K562 (cell line): ENCODE results near the gene COL25A1. TPM values are rescaled to one million over a fixed set of nuclear protein-coding genes. Genes with fewer than 3 reads are reported as not detected.

Experiments used
- ATAC-seq: fragments of 200-7000 bp; cut with Tn5 transposase; 3 replicates; pipeline ENCODE4 v1.9.1; 2020; ENCODE audit warnings: moderate library complexity
- BruUV-seq: library from RNA; stranded (reverse); fragments of 400-500 nt; replicated peaks from 2 replicates; lab custom pipeline; 2021; lab: Mats Ljungman, UMichigan
- CTCF ChIA-PET: fragments of 300-600 bp; formaldehyde crosslinking; extraction: SDS; loops from one replicate; lab custom pipeline; 2021; ENCODE audit warnings: low intra/inter-chr PET ratio; lab: Yijun Ruan, JAX
- POLR2A ChIA-PET: fragments of 300-600, 350-650 bp; sonication (Branson Sonifier 250); formaldehyde crosslinking; extraction: SDS; loops from one replicate; lab custom pipeline; 2021; ENCODE audit warnings: antibody characterized with exemption, inconsistent platforms; lab: Yijun Ruan, JAX
- DNase-seq, 4 experiments: peaks; one replicate each; pipeline versions ENCODE4 v3.0.0 to v3.0.0-alpha.2; 2011 to 2018; ENCODE audit warnings: low spot score in 3 of 4, mixed read lengths in 3 of 4; ENCODE audit errors: extremely low read depth in 1 of 4
- FAIRE-seq: peaks from 2 replicates; lab custom pipeline; 2011; peaks lifted over from hg19 to GRCh38; lab: Jason Lieb, UNC
- H2AFZ ChIP-seq: 2 replicates; pipeline ENCODE4 v1.6.0; 2011; ENCODE audit warnings: low read depth, low read length, control low read depth, inconsistent platforms
- H3K27ac ChIP-seq: fragments of 200-600 bp; 3 replicates; pipeline ENCODE4 v1.8.0; 2011; ENCODE audit warnings: low read depth, mild to moderate bottlenecking, control low read depth, inconsistent platforms, low read length, moderate library complexity, mixed read lengths; ENCODE audit errors: extremely low read depth
- H3K27me3 ChIP-seq, 2 experiments: fragments of 300-600 bp in 1 of 2; 2 replicates in 1 of 2; 3 replicates in 1 of 2; pipeline versions ENCODE4 v1.6.0 to v1.8.0; 2011; ENCODE audit warnings: inconsistent platforms in 2 of 2, low read length in 2 of 2, mild to moderate bottlenecking in 1 of 2, mixed read lengths in 1 of 2, moderate library complexity in 1 of 2; ENCODE audit not compliant: control insufficient read depth in 2 of 2, insufficient read depth in 2 of 2
- H3K36me3 ChIP-seq: fragments of 300-600 bp; 3 replicates; pipeline ENCODE4 v1.8.0; 2011; ENCODE audit warnings: mild to moderate bottlenecking, low read length, inconsistent platforms; ENCODE audit not compliant: control insufficient read depth, insufficient read depth
- H3K4me1 ChIP-seq, 2 experiments: fragments of 200-600 bp in 1 of 2; replicated peaks in 1 of 2; 2 replicates in 1 of 2; 3 replicates in 1 of 2; pipeline versions ENCODE4 v1.5.1 to v1.8.0; 2011; ENCODE audit warnings: inconsistent platforms in 2 of 2, low read length in 2 of 2, mild to moderate bottlenecking in 1 of 2, mixed read lengths in 1 of 2, moderate library complexity in 1 of 2; ENCODE audit not compliant: control insufficient read depth in 2 of 2, insufficient read depth in 2 of 2
- H3K4me2 ChIP-seq: 2 replicates; pipeline ENCODE4 v1.6.1; 2011; ENCODE audit warnings: low read length, control low read depth, inconsistent platforms, mixed read lengths; ENCODE audit not compliant: insufficient read depth
- H3K4me3 ChIP-seq: fragments of 200-600 bp; sonication (generic), shearing (Covaris generic); 2 replicates; pipeline ENCODE4 v1.5.1; 2016; ENCODE audit warnings: control low read depth, inconsistent platforms
- H3K79me2 ChIP-seq: fragments of 200-600 bp; 3 replicates; pipeline ENCODE4 v1.8.0; 2011; ENCODE audit warnings: low read length, inconsistent platforms; ENCODE audit not compliant: control insufficient read depth, insufficient read depth
- H3K9ac ChIP-seq, 2 experiments: 2 replicates each; pipeline versions ENCODE4 v1.6.0 to v1.6.1; 2011; ENCODE audit warnings: low read depth in 2 of 2, low read length in 2 of 2, control low read depth in 1 of 2, inconsistent platforms in 1 of 2, mild to moderate bottlenecking in 1 of 2, mixed read lengths in 1 of 2; ENCODE audit not compliant: insufficient read depth in 1 of 2
- H3K9me1 ChIP-seq: one replicate; pipeline ENCODE4 v1.6.0; 2011; ENCODE audit warnings: inconsistent platforms, mild to moderate bottlenecking, low read length, moderate library complexity; ENCODE audit not compliant: control insufficient read depth, insufficient read depth
- H3K9me3 ChIP-seq: replicated peaks from 2 replicates; pipeline ENCODE4 v1.5.1; 2011; ENCODE audit warnings: low read depth, low read length, inconsistent platforms; ENCODE audit not compliant: control insufficient read depth, insufficient read depth
- H4K20me1 ChIP-seq: replicated peaks from 2 replicates; pipeline ENCODE4 v1.6.1; 2011; ENCODE audit warnings: low read length, inconsistent platforms, mixed read lengths; ENCODE audit not compliant: control insufficient read depth, insufficient read depth
- FOS ChIP-seq: IDR thresholded peaks from 3 replicates; pipeline ENCODE4 v1.6.1; 2011; ENCODE audit not compliant: insufficient read length; ENCODE audit errors: extremely low read depth
- MEIS2 ChIP-seq: fragments of 450-650 bp; IDR thresholded peaks from 2 replicates; pipeline ENCODE4 v1.6.1; 2014; ENCODE audit warnings: mild to moderate bottlenecking; ENCODE audit not compliant: partially characterized antibody
- PTTG1 ChIP-seq: fragments of 450-650 bp; IDR thresholded peaks from 2 replicates; pipeline ENCODE4 v1.6.1; 2016; ENCODE audit warnings: low read depth, mild to moderate bottlenecking, missing genetic modification characterization, missing compliant biosample characterization
- SRSF9 ChIP-seq: fragments of 200-400 bp; formaldehyde crosslinking; IDR thresholded peaks from 2 replicates; pipeline ENCODE4 v1.6.1; 2017; ENCODE audit warnings: low read depth, low read length, borderline replicate concordance
- SUPT5H ChIP-seq: fragments of 450-650 bp; IDR thresholded peaks from 2 replicates; pipeline ENCODE4 v1.6.1; 2016
- XRCC4 ChIP-seq: IDR thresholded peaks from one replicate; pipeline ENCODE4 v1.6.1; 2011; ENCODE audit not compliant: insufficient read depth, insufficient read length; ENCODE audit errors: extremely low read depth
- WGBS: fragments of 100-300 bp; shearing (Covaris generic); methylation state at CpG from one replicate; pipeline ENCODE4 v1.1.6; 2016; ENCODE audit warnings: low coverage, mixed read lengths; ENCODE audit not compliant: insufficient coverage; ENCODE audit errors: missing lambda C conversion rate; 5-methylcytosine and 5-hydroxymethylcytosine counted together
- in situ Hi-C: fragments of 300-500 bp; cut with MboI; formaldehyde crosslinking; loops from 4 replicates; pipeline ENCODE4 v1.15.0; 2018; ENCODE audit warnings: inconsistent platforms, mixed read lengths
- intact Hi-C: fragments of 100-400 bp; cut with micrococcal nuclease; formaldehyde crosslinking; loops from 2 replicates; pipeline ENCODE4 v1.14.2; 2022
- polyA plus RNA-seq, 8 experiments: library from polyadenylated mRNA; depleted of rRNA in 4 of 8; stranded (reverse) in 5 of 8; unstranded in 3 of 8; fragments of >200 nt; fragmentation: Nextera tagmentation in 2 of 8; fragmentation: Illumina TruSeq in 1 of 8; extraction: Ambion mirVana in 2 of 8; extraction: Trizol in 1 of 8; gene quantifications; 2 replicates each; pipeline versions ENCODE4 v1.2.1 to v1.2.3, GENCODE V29; 2011 to 2014; ENCODE audit warnings: inconsistent platforms in 1 of 8, missing spikeins in 1 of 8
- total RNA-seq, 7 experiments: library from RNA; depleted of rRNA in 6 of 7; stranded (reverse); fragments of >200 nt in 6 of 7; fragmentation: Illumina TruSeq in 2 of 7; extraction: Trizol in 2 of 7; gene quantifications; 2 replicates each; pipeline versions ENCODE4 v1.2.1 to v1.2.3, GENCODE V29; 2011 to 2021; ENCODE audit warnings: low replicate concordance in 1 of 7
- TF ChIP-seq, protein P1 (sequence below): sonication (generic); formaldehyde crosslinking; IDR thresholded peaks from 2 replicates; pipeline ENCODE4 v1.9.0; 2022; ENCODE audit warnings: mild to moderate bottlenecking, missing genetic modification reagents
- TF ChIP-seq, protein P2 (sequence below): fragments of 250-450 bp; sonication (Bioruptor Pico); IDR thresholded peaks from 2 replicates; pipeline ENCODE4 v1.9.0; 2021; ENCODE audit warnings: mild to moderate bottlenecking

COL25A1 gene
- total and polyA plus RNA-seq, 9 of the 15 experiments (the other 6 are each of a cell fraction or from before 2014, with no cell fraction given), result 0.03 to 0.62 (median 0.27) TPM

DNA sequence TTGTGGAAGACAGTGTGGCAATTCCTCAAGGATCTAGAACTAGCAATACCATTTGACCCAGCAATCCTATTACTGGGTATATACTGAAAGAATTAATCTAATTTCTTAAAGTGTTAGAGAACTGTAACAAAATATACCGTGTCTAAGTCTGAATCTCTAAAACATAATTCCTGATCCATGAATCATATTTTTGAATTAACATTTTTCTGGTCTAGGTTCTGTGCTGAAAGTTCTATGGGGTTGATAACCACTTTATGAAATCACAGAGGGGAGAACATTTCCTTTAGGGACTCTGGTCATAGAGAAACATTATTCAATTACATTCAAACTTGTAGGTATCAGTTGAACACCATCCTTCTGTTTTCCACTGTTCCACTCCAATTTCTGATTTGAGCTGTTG, 447.7 kb downstream of the COL25A1 start:
- Histone ChIP-seq H3K4me1 (peaks cover 0 to 7% of the 10 kb centered on the region in 2 experiments; a peak in 3 of 5 replicates), H3K9me1 (no peaks in the 10 kb centered on the region), H3K9ac (no peak overlapping the region), H3K4me3 (no peak overlapping the region), H2AFZ (no peak overlapping the region), H3K79me2 (no peaks in the 10 kb centered on the region), H3K36me3 (no peaks in the 10 kb centered on the region), H4K20me1 (no peaks in the 10 kb centered on the region), H3K9me3 (no peaks in the 10 kb centered on the region), H3K27me3 (no peaks in the 10 kb centered on the region), H3K27ac (no peak overlapping the region), H3K4me2 (no peak overlapping the region)
- in situ Hi-C loops, result no loop called here
- 10% methylated on average over 1 of the region's 1 CpG for WGBS
- TF ChIP-seq SRSF9 (no peak), FOS (no peak), PTTG1 (tag) (no peak)
- TF ChIP-seq, protein P1, sequence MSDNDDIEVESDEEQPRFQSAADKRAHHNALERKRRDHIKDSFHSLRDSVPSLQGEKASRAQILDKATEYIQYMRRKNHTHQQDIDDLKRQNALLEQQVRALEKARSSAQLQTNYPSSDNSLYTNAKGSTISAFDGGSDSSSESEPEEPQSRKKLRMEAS (CRISPR knock-in tag), result no peak
- ChIA-PET POLR2A (no interaction called here), CTCF (no interaction called here)
- ATAC-seq (no peak), DNase-seq (no peak), FAIRE-seq (no peak)
- no TSS peak for BruUV-seq
- intact Hi-C loops, result no loop called here

DNA sequence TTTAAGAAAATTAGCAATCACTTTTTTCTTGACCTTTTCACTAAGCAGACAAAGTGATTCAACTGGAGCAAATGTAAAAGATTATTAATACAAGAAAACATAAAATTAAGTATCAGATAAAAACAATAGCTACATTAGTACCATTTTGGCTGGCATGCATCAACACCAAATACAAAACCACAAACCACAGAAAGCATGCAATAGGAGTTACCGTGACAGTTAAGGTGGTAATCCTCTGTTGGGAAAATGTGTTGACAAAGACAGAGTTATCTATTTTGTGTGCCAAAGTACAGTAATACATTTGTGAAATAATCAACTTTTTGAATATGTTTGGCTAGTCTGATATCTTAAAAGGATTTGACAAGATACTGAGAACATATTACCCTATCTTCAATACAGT, 449.8 kb downstream of the COL25A1 start:
- ChIA-PET CTCF (no interaction called here), POLR2A (no interaction called here)
- Histone ChIP-seq H3K79me2 (no peaks in the 10 kb centered on the region), H3K9me3 (no peaks in the 10 kb centered on the region), H3K9ac (no peak overlapping the region), H3K27ac (no peak overlapping the region), H3K36me3 (no peaks in the 10 kb centered on the region), H3K9me1 (no peaks in the 10 kb centered on the region), H3K4me2 (no peak overlapping the region), H3K4me1 (peaks cover 0 to 12% of the 10 kb centered on the region in 2 experiments; a peak in 3 of 5 replicates), H2AFZ (no peak overlapping the region), H3K27me3 (no peaks in the 10 kb centered on the region), H3K4me3 (no peak overlapping the region), H4K20me1 (no peaks in the 10 kb centered on the region)
- in situ Hi-C loops, result no loop called here
- TF ChIP-seq MEIS2 (no peak), XRCC4 (no peak), SUPT5H (no peak)
- TF ChIP-seq, protein P2, sequence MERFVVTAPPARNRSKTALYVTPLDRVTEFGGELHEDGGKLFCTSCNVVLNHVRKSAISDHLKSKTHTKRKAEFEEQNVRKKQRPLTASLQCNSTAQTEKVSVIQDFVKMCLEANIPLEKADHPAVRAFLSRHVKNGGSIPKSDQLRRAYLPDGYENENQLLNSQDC, result no peak
- DNase-seq, result no peak
- intact Hi-C loops, result no loop called here
- peak; percentile 19 for FAIRE-seq
- BruUV-seq, result no TSS peak
- ATAC-seq, result no peak
- 5% methylated on average over 1 of the region's 1 CpG for WGBS
